Gastroesophageal sphincter (tissue), 2 donors: ENCODE measurements around the gene AAK1.
A peak's percentile ranks its signal among the peaks of the same experiment; 100 is the strongest.

Experiments used
- EP300 ChIP-seq: sonication (generic); formaldehyde crosslinking; IDR thresholded peaks from one replicate; pipeline ENCODE4 v1.6.1; 2017; ENCODE audit warnings: antibody characterized with exemption, mild to moderate bottlenecking
- POLR2AphosphoS5 ChIP-seq: sonication (generic); formaldehyde crosslinking; IDR thresholded peaks from one replicate; pipeline ENCODE4 v1.6.1; 2017; ENCODE audit warnings: antibody characterized with exemption

GRCh38 chr2:69618362-69618761 is 25.2 kb downstream of the AAK1 start:
- TF ChIP-seq EP300 (no peak), POLR2AphosphoS5 (peak; percentile 78)
